GM23248 (cell line): ENCODE measurements around the gene PRPF18.

ENCODE experiments used
- EZH2 ChIP-seq: fragments of 200-600 bp; sonication (generic); IDR thresholded peaks from 2 replicates; pipeline ENCODE4 v1.6.1; 2018; ENCODE audit warnings: antibody characterized with exemption, mild to moderate bottlenecking; ENCODE audit not compliant: insufficient read depth, poor library complexity, severe bottlenecking
- EZH2phosphoT487 ChIP-seq: fragments of 200-600 bp; sonication (generic); IDR thresholded peaks from 2 replicates; pipeline ENCODE4 v1.6.1; 2018; ENCODE audit warnings: antibody characterized with exemption, moderate library complexity, mild to moderate bottlenecking, low read depth; ENCODE audit not compliant: insufficient read depth

GRCh38 chr10:13560597-13560996, 26.2 kb upstream of the PRPF18 start:
- no peak for TF ChIP-seq EZH2
- no peak for TF ChIP-seq EZH2phosphoT487
